ENCODE data around the gene NAPSA. TPM values are rescaled to one million over a fixed set of nuclear protein-coding genes. Genes with fewer than 3 reads are reported as not detected.

NAPSA gene
- total and polyA plus RNA-seq, 2 of the 8 experiments (the other 6 are each of a cell fraction or from before 2014, with no cell fraction given) = 0.71 to 0.73 TPM

DNA sequence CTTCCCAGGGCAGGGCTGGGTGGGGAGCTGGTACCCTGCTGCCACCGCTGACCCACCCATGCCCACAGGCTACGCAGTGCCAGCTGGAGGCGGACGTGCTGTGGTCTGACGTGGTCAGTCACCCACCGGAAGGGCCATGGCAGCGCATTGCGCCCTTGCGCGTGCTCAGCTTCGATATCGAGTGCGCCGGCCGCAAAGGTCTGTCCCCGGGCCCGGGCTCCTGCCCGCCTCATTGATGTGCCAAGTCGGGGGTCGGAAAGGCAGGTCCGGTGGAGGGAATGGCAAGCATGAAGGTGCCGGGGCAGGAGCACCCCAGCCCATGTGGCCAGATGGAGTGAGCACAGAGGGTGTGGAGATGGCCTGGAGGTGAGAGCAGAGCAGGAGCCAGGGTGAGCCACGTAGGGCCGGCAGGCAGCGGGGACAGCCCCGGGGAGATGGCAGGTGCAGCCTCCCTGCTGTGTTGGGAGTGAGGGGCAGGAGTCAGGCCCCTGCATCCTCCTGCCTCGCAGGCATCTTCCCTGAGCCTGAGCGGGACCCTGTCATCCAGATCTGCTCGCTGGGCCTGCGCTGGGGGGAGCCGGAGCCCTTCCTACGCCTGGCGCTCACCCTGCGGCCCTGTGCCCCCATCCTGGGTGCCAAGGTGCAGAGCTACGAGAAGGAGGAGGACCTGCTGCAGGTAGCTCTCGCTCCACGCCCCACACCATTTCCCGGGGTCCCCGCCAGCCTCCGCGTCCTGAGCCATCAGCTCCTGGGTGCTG, 37.3 kb upstream of the NAPSA start:
- no peak overlapping the region for H3K14ac ChIP-seq (ENCODE audit: insufficient read length)
- H3K9me3 ChIP-seq (ENCODE audit: insufficient read depth in 2 of 2, low read depth in 1 of 2, low read length in 1 of 2) = no peaks in the 10 kb centered on the region
- H2AFZ ChIP-seq (ENCODE audit: low read length) = no peak overlapping the region
- no peak overlapping the region for H2BK12ac ChIP-seq (ENCODE audit: low read depth, low read length)
- H4K20me1 ChIP-seq (replicated peaks in 1 of 2; ENCODE audit: control insufficient read depth in 1 of 2, insufficient read depth in 2 of 2, low read length in 2 of 2) = peaks cover 1 to 3% of the 10 kb centered on the region in 2 experiments
- no peak overlapping the region for H4K5ac ChIP-seq (ENCODE audit: insufficient read length, low read depth, low read length)
- DNase-seq (ENCODE audit: low read depth in 1 of 2, low spot score in 2 of 2) (no peak), FAIRE-seq (no peak)
- H3K18ac ChIP-seq (ENCODE audit: extremely low read depth, low read length) = no peak overlapping the region
- ChIA-PET POLR2A (ENCODE audit: partially characterized antibody) (interaction anchor here (0.8 to 2.3 kb wide), 3 partner anchors 17 to 25 kb away, joined by 3 to 15 read pairs (median 3); partner anchors contain the start of gene POLD1), CTCF (ENCODE audit: partially characterized antibody) (interaction anchor here (0.5 to 1.3 kb wide), 5 partner anchors 16 to 272 kb away, joined by 3 to 6 read pairs (median 4); no protein-coding TSS in a partner anchor)
- H4K8ac ChIP-seq (ENCODE audit: extremely low read depth, insufficient read depth, low read length) = no peak overlapping the region; the same call in 1 of the 2 replicates
- no peak overlapping the region for H3K4me2 ChIP-seq (ENCODE audit: insufficient read depth in 1 of 2, low read depth in 2 of 2, low read length in 2 of 2)
- peaks cover 0 to 3% of the 10 kb centered on the region in 2 experiments; a peak in 1 of 4 replicates for H3K79me2 ChIP-seq (ENCODE audit: control insufficient read depth in 1 of 2, insufficient read depth in 2 of 2, low read length in 2 of 2)
- peaks cover 3% of the 10 kb centered on the region; the same call in 1 of the 2 replicates for H3K79me1 ChIP-seq (ENCODE audit: low read depth, low read length)
- H3K4ac ChIP-seq (replicated peaks; ENCODE audit: insufficient read length, low read depth, low read length) = no peak overlapping the region
- 0 out of 2 replicates have a peak overlapping the region, but pooled peaks have one; percentile 16 for H2BK5ac ChIP-seq (ENCODE audit: low read depth, low read length)
- no peak overlapping the region for H3K23ac ChIP-seq (ENCODE audit: insufficient read length)
- no peak overlapping the region for H2BK15ac ChIP-seq (ENCODE audit: low read length)
- no peak overlapping the region for H3K27ac ChIP-seq (ENCODE audit: low read depth, low read length)
- H4K91ac ChIP-seq (replicated peaks; ENCODE audit: insufficient read length, low read length) = no peak overlapping the region
- H2BK120ac ChIP-seq (replicated peaks; ENCODE audit: low read depth, low read length) = no peak overlapping the region
- no peak overlapping the region for H2BK20ac ChIP-seq (ENCODE audit: low read length)
- no peak overlapping the region for H3K4me3 ChIP-seq (ENCODE audit: extremely low read depth in 1 of 4, insufficient read depth in 2 of 4, low read depth in 3 of 4, low read length in 4 of 4)
- WGBS, 2 experiments (ENCODE audit: extremely low coverage in 1 of 2, insufficient coverage in 1 of 2, insufficient read length in 1 of 2, insufficient replicate concordance in 2 of 2, low coverage in 1 of 2, low lambda C conversion rate in 2 of 2, missing lambda C conversion rate in 1 of 2) = 94% methylated on average over 30 of the region's 41 CpGs; no CpG with 5 or more reads in 1 of the 2 experiments
- no peaks in the 10 kb centered on the region for H3K4me1 ChIP-seq (replicated peaks in 1 of 4; ENCODE audit: control insufficient read depth in 3 of 4, insufficient read depth in 4 of 4, low read length in 3 of 4)
- H3K23me2 ChIP-seq (ENCODE audit: low read depth, low read length) = no peaks in the 10 kb centered on the region
- no peak overlapping the region for H3K56ac ChIP-seq (replicated peaks; ENCODE audit: insufficient read length, low read depth, low read length)
- no peaks in the 10 kb centered on the region for H3K27me3 ChIP-seq (replicated peaks in 1 of 4; ENCODE audit: control insufficient read depth in 3 of 4, extremely low read depth in 1 of 4, insufficient read depth in 3 of 4, low read length in 3 of 4)
- no peak overlapping the region for H2AK5ac ChIP-seq (ENCODE audit: low read depth, low read length)
- H3K36me3 ChIP-seq (ENCODE audit: control insufficient read depth in 2 of 4, insufficient read depth in 4 of 4, low read length in 3 of 4) = peaks cover 6 to 46% (median 29%) of the 10 kb centered on the region in 4 experiments
- no peak overlapping the region for H3K9ac ChIP-seq (replicated peaks in 1 of 4; ENCODE audit: extremely low read depth in 1 of 4, low read depth in 3 of 4, low read length in 3 of 4)
- TF ChIP-seq SUZ12 (IDR thresholded peaks at IDR 0.05; ENCODE audit: low read length) (no peak), ZNF274 (IDR thresholded peaks at IDR 0.05; ENCODE audit: borderline replicate concordance, extremely low read depth, low read length) (no peak), SP2 (IDR thresholded peaks at IDR 0.05; ENCODE audit: low read length) (no peak), RAD21 (IDR thresholded peaks at IDR 0.05 in 1 of 2, conservative IDR thresholded peaks at IDR 0.05 in 1 of 2; ENCODE audit: low read depth in 2 of 2, low read length in 2 of 2) (no peak), TCF12 (IDR thresholded peaks at IDR 0.05; ENCODE audit: low read depth, low read length) (no peak)
- TF ChIP-seq, protein P1, sequence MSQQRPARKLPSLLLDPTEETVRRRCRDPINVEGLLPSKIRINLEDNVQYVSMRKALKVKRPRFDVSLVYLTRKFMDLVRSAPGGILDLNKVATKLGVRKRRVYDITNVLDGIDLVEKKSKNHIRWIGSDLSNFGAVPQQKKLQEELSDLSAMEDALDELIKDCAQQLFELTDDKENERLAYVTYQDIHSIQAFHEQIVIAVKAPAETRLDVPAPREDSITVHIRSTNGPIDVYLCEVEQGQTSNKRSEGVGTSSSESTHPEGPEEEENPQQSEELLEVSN (IDR thresholded peaks at IDR 0.05) = no peak

Data from H1 (cell line).